ENCODE measurements around the gene OR2T5. TPM values are rescaled to one million over a fixed set of nuclear protein-coding genes. Genes with fewer than 3 reads are reported as not detected.
"Not testable (repeated sequence)": the region's sequence is repeated elsewhere in the genome, so short reads cannot be mapped to it uniquely, and the experiment has no call there.

The OR2T5 gene
- total RNA-seq, result not detected

GRCh38 chr1:248488289-248488688 lies at the start of gene OR2T5:
TSS of gene OR2T5 (plus strand) at chr1:248488589. CDS start at chr1:248488589, 0 bp downstream.
- H3K9me3 Mint-ChIP-seq; H3K4me3 Mint-ChIP-seq; intact Hi-C loops (cut with micrococcal nuclease); H3K27ac Mint-ChIP-seq; H3K27me3 Mint-ChIP-seq (ENCODE audit: low read depth); DNase-seq; H3K4me1 Mint-ChIP-seq (ENCODE audit: low read depth); CTCF ChIA-PET; H3K36me3 Mint-ChIP-seq (ENCODE audit: low read depth): not testable (repeated sequence)

- H3K27ac Mint-ChIP-seq; H3K4me1 Mint-ChIP-seq (ENCODE audit: low read depth); H3K4me3 Mint-ChIP-seq; DNase-seq; intact Hi-C loops (cut with micrococcal nuclease); CTCF ChIA-PET; H3K36me3 Mint-ChIP-seq (ENCODE audit: low read depth); H3K27me3 Mint-ChIP-seq (ENCODE audit: low read depth); H3K9me3 Mint-ChIP-seq: not testable (repeated sequence)
Measured at GRCh38 chr1:248438668-248439067, 49.7 kb upstream of the OR2T5 start.

GRCh38 chr1:248439283-248439682 lies 49.1 kb upstream of the OR2T5 start:
- CTCF ChIA-PET; intact Hi-C loops (cut with micrococcal nuclease); H3K9me3 Mint-ChIP-seq; H3K4me1 Mint-ChIP-seq (ENCODE audit: low read depth); H3K27me3 Mint-ChIP-seq (ENCODE audit: low read depth); DNase-seq; H3K27ac Mint-ChIP-seq; H3K4me3 Mint-ChIP-seq; H3K36me3 Mint-ChIP-seq (ENCODE audit: low read depth): not testable (repeated sequence)

- DNase-seq; H3K4me1 Mint-ChIP-seq (ENCODE audit: low read depth); CTCF ChIA-PET; H3K27ac Mint-ChIP-seq; intact Hi-C loops (cut with micrococcal nuclease); H3K9me3 Mint-ChIP-seq; H3K27me3 Mint-ChIP-seq (ENCODE audit: low read depth); H3K4me3 Mint-ChIP-seq; H3K36me3 Mint-ChIP-seq (ENCODE audit: low read depth): not testable (repeated sequence)
Measured at GRCh38 chr1:248442500-248443277, 45.7 kb upstream of the OR2T5 start.

- DNase-seq; H3K27ac Mint-ChIP-seq; H3K27me3 Mint-ChIP-seq (ENCODE audit: low read depth); intact Hi-C loops (cut with micrococcal nuclease); CTCF ChIA-PET; H3K4me1 Mint-ChIP-seq (ENCODE audit: low read depth); H3K36me3 Mint-ChIP-seq (ENCODE audit: low read depth); H3K9me3 Mint-ChIP-seq; H3K4me3 Mint-ChIP-seq: not testable (repeated sequence)
Measured at GRCh38 chr1:248444603-248445002, 43.8 kb upstream of the OR2T5 start.

GRCh38 chr1:248445399-248445798 lies 43.0 kb upstream of the OR2T5 start, which contains the start of gene OR2T2:
TSS of gene OR2T2 (plus strand) at chr1:248445637. CDS start at chr1:248452798, 7,161 bp downstream.
- intact Hi-C loops (cut with micrococcal nuclease); H3K27me3 Mint-ChIP-seq (ENCODE audit: low read depth); DNase-seq; H3K9me3 Mint-ChIP-seq; H3K4me3 Mint-ChIP-seq; H3K4me1 Mint-ChIP-seq (ENCODE audit: low read depth); CTCF ChIA-PET; H3K27ac Mint-ChIP-seq; H3K36me3 Mint-ChIP-seq (ENCODE audit: low read depth): not testable (repeated sequence)

GRCh38 chr1:248448409-248449074 lies 39.8 kb upstream of the OR2T5 start:
- DNase-seq; H3K9me3 Mint-ChIP-seq; intact Hi-C loops (cut with micrococcal nuclease); H3K4me1 Mint-ChIP-seq (ENCODE audit: low read depth); H3K27me3 Mint-ChIP-seq (ENCODE audit: low read depth); H3K4me3 Mint-ChIP-seq; H3K36me3 Mint-ChIP-seq (ENCODE audit: low read depth); CTCF ChIA-PET; H3K27ac Mint-ChIP-seq: not testable (repeated sequence)

GRCh38 chr1:248449821-248450465 lies 38.4 kb upstream of the OR2T5 start:
- H3K4me1 Mint-ChIP-seq (ENCODE audit: low read depth); H3K27ac Mint-ChIP-seq; H3K4me3 Mint-ChIP-seq; H3K27me3 Mint-ChIP-seq (ENCODE audit: low read depth); H3K9me3 Mint-ChIP-seq; H3K36me3 Mint-ChIP-seq (ENCODE audit: low read depth); intact Hi-C loops (cut with micrococcal nuclease); CTCF ChIA-PET; DNase-seq: not testable (repeated sequence)

GRCh38 chr1:248450466-248451145 lies 37.8 kb upstream of the OR2T5 start:
- H3K27me3 Mint-ChIP-seq (ENCODE audit: low read depth); H3K4me1 Mint-ChIP-seq (ENCODE audit: low read depth); intact Hi-C loops (cut with micrococcal nuclease); CTCF ChIA-PET; DNase-seq; H3K36me3 Mint-ChIP-seq (ENCODE audit: low read depth); H3K27ac Mint-ChIP-seq; H3K9me3 Mint-ChIP-seq; H3K4me3 Mint-ChIP-seq: not testable (repeated sequence)

- H3K9me3 Mint-ChIP-seq; DNase-seq; H3K27me3 Mint-ChIP-seq (ENCODE audit: low read depth); H3K4me3 Mint-ChIP-seq; H3K27ac Mint-ChIP-seq; intact Hi-C loops (cut with micrococcal nuclease); CTCF ChIA-PET; H3K36me3 Mint-ChIP-seq (ENCODE audit: low read depth); H3K4me1 Mint-ChIP-seq (ENCODE audit: low read depth): not testable (repeated sequence)
Measured at GRCh38 chr1:248453619-248454018, 34.8 kb upstream of the OR2T5 start.

GRCh38 chr1:248455045-248455444 lies 33.3 kb upstream of the OR2T5 start:
- H3K9me3 Mint-ChIP-seq; intact Hi-C loops (cut with micrococcal nuclease); DNase-seq; H3K27ac Mint-ChIP-seq; CTCF ChIA-PET; H3K4me3 Mint-ChIP-seq; H3K4me1 Mint-ChIP-seq (ENCODE audit: low read depth); H3K36me3 Mint-ChIP-seq (ENCODE audit: low read depth); H3K27me3 Mint-ChIP-seq (ENCODE audit: low read depth): not testable (repeated sequence)

- H3K27me3 Mint-ChIP-seq (ENCODE audit: low read depth); intact Hi-C loops (cut with micrococcal nuclease): not testable (repeated sequence)
Measured at GRCh38 chr1:248456635-248457034, 31.8 kb upstream of the OR2T5 start.

More at GRCh38 chr1:248456635-248457034, 31.8 kb upstream of the OR2T5 start:
- H3K4me3 Mint-ChIP-seq; DNase-seq; H3K36me3 Mint-ChIP-seq (ENCODE audit: low read depth); H3K4me1 Mint-ChIP-seq (ENCODE audit: low read depth); H3K9me3 Mint-ChIP-seq; CTCF ChIA-PET; H3K27ac Mint-ChIP-seq: not testable (repeated sequence)
